Lung (tissue), 12 donors: Measurements from ENCODE around the gene CCDC85C. TPM values are rescaled to one million over a fixed set of nuclear protein-coding genes. Genes with fewer than 3 reads are reported as not detected.

ENCODE experiments used
- ATAC-seq: fragments of 200-7000 bp; cut with Tn5 transposase; one replicate; pipeline ENCODE4 v1.9.1; 2020; ENCODE audit warnings: moderate number of reproducible peaks; ENCODE audit not compliant: insufficient read depth, low FRiP score
- DNase-seq, 3 donors: peaks; one replicate each; pipeline ENCODE4 v3.0.0-alpha.2; 2013 to 2017
- H3K27ac ChIP-seq, 2 donors: one replicate each; pipeline ENCODE4 v1.5.1; 2013; ENCODE audit warnings: mild to moderate bottlenecking in 2 of 2, moderate library complexity in 2 of 2, control low read depth in 1 of 2, inconsistent platforms in 1 of 2, low read depth in 1 of 2, low read length in 1 of 2
- H3K27me3 ChIP-seq, 3 donors: one replicate each; pipeline ENCODE4 v1.5.1; 2013; ENCODE audit warnings: low read length in 2 of 3; ENCODE audit not compliant: control insufficient read depth in 3 of 3, insufficient read depth in 3 of 3
- H3K36me3 ChIP-seq, 4 donors: one replicate each; pipeline ENCODE4 v1.5.1; 2013; ENCODE audit warnings: low read length in 4 of 4, mild to moderate bottlenecking in 1 of 4, moderate library complexity in 1 of 4; ENCODE audit not compliant: control insufficient read depth in 4 of 4, insufficient read depth in 4 of 4
- H3K4me1 ChIP-seq, 5 donors: one replicate each; pipeline ENCODE4 v1.5.1; 2013; ENCODE audit warnings: low read length in 5 of 5, mild to moderate bottlenecking in 2 of 5, moderate library complexity in 1 of 5; ENCODE audit not compliant: control insufficient read depth in 5 of 5, insufficient read depth in 5 of 5
- H3K4me3 ChIP-seq: one replicate; pipeline ENCODE4 v1.5.1; 2013; ENCODE audit warnings: mild to moderate bottlenecking, control low read depth, moderate library complexity
- H3K9ac ChIP-seq, 2 donors: one replicate each; pipeline ENCODE4 v1.5.1; 2013; ENCODE audit warnings: low read length in 2 of 2, control low read depth in 1 of 2; ENCODE audit not compliant: insufficient read depth in 1 of 2
- H3K9me3 ChIP-seq, 4 donors: one replicate each; pipeline ENCODE4 v1.5.1; 2013; ENCODE audit warnings: low read length in 3 of 4, mild to moderate bottlenecking in 1 of 4, moderate library complexity in 1 of 4; ENCODE audit not compliant: control insufficient read depth in 4 of 4, insufficient read depth in 3 of 4
- CTCF ChIP-seq: IDR thresholded peaks from 2 replicates; pipeline ENCODE4 v1.5.1; 2012; ENCODE audit warnings: mild to moderate bottlenecking; ENCODE audit errors: control extremely low read depth, extremely low read depth
- WGBS, 2 donors: extraction: QIAGEN DNeasy Blood & Tissue Kit; methylation state at CpG; one replicate each; pipeline ENCODE4 v1.1.7; 2013; 5-methylcytosine and 5-hydroxymethylcytosine counted together
- polyA plus RNA-seq, 2 donors: library from polyadenylated mRNA; stranded (reverse); fragments of 200-250 nt; gene quantifications; one replicate each; pipeline ENCODE4 v1.2.1, GENCODE V29; 2013
- total RNA-seq, 2 donors: library from RNA; depleted of rRNA in 1 of 2; stranded (reverse); fragments of >200 nt in 1 of 2; gene quantifications; one replicate each; pipeline ENCODE4 v1.2.1, GENCODE V29; 2014 to 2021
- donor health status: control.
- donor health status: control.
- donor health status: Bipolar disorder and iron deficiency.
- donor health status: healthy.
- donor health status: DM: yes; HTN: yes; CAD: no.

Gene CCDC85C
- total and polyA plus RNA-seq, 4 donors = 2.8 to 19.8 (median 17.6) TPM

- H3K9me3 ChIP-seq = no peaks in the 10 kb centered on the region
- H3K36me3 ChIP-seq = no peaks in the 10 kb centered on the region
- H3K4me3 ChIP-seq = no peak overlapping the region
- H3K9ac ChIP-seq = no peak overlapping the region
- H3K4me1 ChIP-seq = no peaks in the 10 kb centered on the region
- H3K27me3 ChIP-seq = no peaks in the 10 kb centered on the region
- no peak for TF ChIP-seq CTCF
- WGBS, 2 donors = 66 to 73% methylated on average over 5 of the region's 5 CpGs
- ATAC-seq = no peak
- H3K27ac ChIP-seq = no peak overlapping the region
- no peak for DNase-seq
Observed at GRCh38 chr14:99636487-99636886, 32.5 kb upstream of the CCDC85C start.

GRCh38 chr14:99635116-99635515 is 31.1 kb upstream of the CCDC85C start:
- Histone ChIP-seq H3K27ac (no peak overlapping the region), H3K4me1 (no peaks in the 10 kb centered on the region), H3K36me3 (no peaks in the 10 kb centered on the region), H3K9ac (no peak overlapping the region), H3K9me3 (no peaks in the 10 kb centered on the region), H3K4me3 (no peak overlapping the region), H3K27me3 (no peaks in the 10 kb centered on the region)
- no peak for TF ChIP-seq CTCF
- ATAC-seq (no peak), DNase-seq (no peak)
- WGBS, 2 donors = 82 to 84% methylated on average over 8 of the region's 8 CpGs

GRCh38 chr14:99634443-99634842 is 30.4 kb upstream of the CCDC85C start:
- DNase-seq (peak in 1 of 3 donors; percentile 23), ATAC-seq (no peak)
- Histone ChIP-seq H3K9me3 (no peaks in the 10 kb centered on the region), H3K4me3 (no peak overlapping the region), H3K36me3 (no peaks in the 10 kb centered on the region), H3K27ac (no peak overlapping the region), H3K9ac (no peak overlapping the region), H3K27me3 (no peaks in the 10 kb centered on the region), H3K4me1 (no peaks in the 10 kb centered on the region)
- TF ChIP-seq CTCF = no peak
- 69 to 85% methylated on average over 10 of the region's 10 CpGs for WGBS, 2 donors

GRCh38 chr14:99633918-99634317 is 29.9 kb upstream of the CCDC85C start:
- Histone ChIP-seq H3K4me1 (no peaks in the 10 kb centered on the region), H3K9ac (no peak overlapping the region), H3K9me3 (no peaks in the 10 kb centered on the region), H3K27ac (no peak overlapping the region), H3K4me3 (no peak overlapping the region), H3K27me3 (no peaks in the 10 kb centered on the region), H3K36me3 (no peaks in the 10 kb centered on the region)
- DNase-seq = no peak
- no peak for ATAC-seq
- WGBS, 2 donors = 88% methylated on average over 10 of the region's 10 CpGs
- TF ChIP-seq CTCF = no peak
